SJSA1 (cell line): ENCODE measurements around the gene ADIRF. TPM values are rescaled to one million over a fixed set of nuclear protein-coding genes. Genes with fewer than 3 reads are reported as not detected.
A peak's percentile ranks its signal among the peaks of the same experiment; 100 is the strongest.
"Not testable (repeated sequence)": the region's sequence is repeated elsewhere in the genome, so short reads cannot be mapped to it uniquely, and the experiment has no call there.

Experiments
- DNase-seq, 2 experiments: peaks; one replicate each; pipeline ENCODE4 v3.0.0-alpha.2; 2015 to 2020; ENCODE audit warnings: low spot score in 2 of 2, low read depth in 1 of 2
- H3K27ac ChIP-seq: fragments of 250-450 bp; sonication (Bioruptor Pico); 2 replicates; pipeline ENCODE4 v1.5.1; 2020; ENCODE audit warnings: mild to moderate bottlenecking, moderate library complexity
- H3K27me3 ChIP-seq: fragments of 250-450 bp; sonication (Bioruptor Pico); replicated peaks from 2 replicates; pipeline ENCODE4 v1.5.1; 2020; ENCODE audit warnings: mild to moderate bottlenecking, moderate library complexity
- H3K36me3 ChIP-seq: fragments of 250-450 bp; sonication (Bioruptor Pico); 2 replicates; pipeline ENCODE4 v1.5.1; 2020; ENCODE audit warnings: mild to moderate bottlenecking
- H3K4me1 ChIP-seq: fragments of 250-450 bp; sonication (Bioruptor Pico); replicated peaks from 2 replicates; pipeline ENCODE4 v1.6.1; 2021; ENCODE audit warnings: mild to moderate bottlenecking
- H3K4me3 ChIP-seq: fragments of 250-450 bp; sonication (Bioruptor Pico); 2 replicates; pipeline ENCODE4 v1.5.1; 2020; ENCODE audit warnings: mild to moderate bottlenecking
- H3K9me3 ChIP-seq: fragments of 250-450 bp; sonication (Bioruptor Pico); replicated peaks from 2 replicates; pipeline ENCODE4 v1.5.1; 2020; ENCODE audit warnings: mild to moderate bottlenecking
- total RNA-seq: library from RNA; depleted of rRNA; stranded (reverse); fragments of >200 nt; shearing (Covaris generic); gene quantifications from 2 replicates; pipeline ENCODE4 v1.2.3, GENCODE V29; 2014

Gene ADIRF
- total RNA-seq, 1 experiment from 2014 or later = not detected

GRCh38 chr10:86942441-86943315 lies 25.6 kb upstream of the ADIRF start:
- H3K27me3 ChIP-seq = no peaks in the 10 kb centered on the region
- peak in 1 of 2 experiments; percentile 36 for DNase-seq
- H3K36me3 ChIP-seq = no peaks in the 10 kb centered on the region

GRCh38 chr10:86943316-86944030 lies 24.8 kb upstream of the ADIRF start:
- peak in 1 of 2 experiments; percentile 35 for DNase-seq
- Histone ChIP-seq H3K36me3 (no peaks in the 10 kb centered on the region), H3K27ac (no peak overlapping the region), H3K27me3 (no peaks in the 10 kb centered on the region), H3K9me3 (no peaks in the 10 kb centered on the region), H3K4me3 (no peak overlapping the region), H3K4me1 (peaks cover 7% of the 10 kb centered on the region)

More at GRCh38 chr10:86942441-86943315, 25.6 kb upstream of the ADIRF start:
- no peak overlapping the region for H3K4me3 ChIP-seq
- no peaks in the 10 kb centered on the region for H3K9me3 ChIP-seq
- H3K4me1 ChIP-seq = peaks cover 7% of the 10 kb centered on the region
- no peak overlapping the region for H3K27ac ChIP-seq

DNA sequence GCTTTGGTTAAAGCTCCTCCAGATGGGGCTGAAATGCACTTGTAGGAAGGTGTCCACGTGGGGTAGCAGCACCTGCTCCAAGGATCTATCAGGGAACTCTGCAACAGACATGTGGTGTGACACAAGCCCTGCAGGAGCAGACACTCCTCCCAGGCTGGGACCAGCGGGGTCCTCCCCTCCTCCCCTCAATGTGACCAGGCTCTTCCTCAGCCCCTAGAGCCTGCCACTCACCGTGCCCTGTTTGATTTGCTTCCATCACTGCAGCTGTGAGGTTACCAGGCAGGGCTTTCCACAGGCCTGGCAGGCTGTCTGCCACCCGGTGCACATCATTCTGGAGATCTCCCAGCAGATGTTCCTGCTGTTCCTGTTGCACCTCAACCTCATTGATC lies 24.3 kb upstream of the ADIRF start:
- H3K4me1 ChIP-seq = peaks cover 5% of the 10 kb centered on the region
- DNase-seq = no peak
- H3K27me3 ChIP-seq = no peaks in the 10 kb centered on the region
- H3K27ac ChIP-seq = no peak overlapping the region
- H3K36me3 ChIP-seq = no peaks in the 10 kb centered on the region
- H3K4me3 ChIP-seq = no peak overlapping the region
- no peaks in the 10 kb centered on the region for H3K9me3 ChIP-seq

- DNase-seq = peak in 1 of 2 experiments; percentile 8
- no peaks in the 10 kb centered on the region for H3K36me3 ChIP-seq
- peaks cover 3% of the 10 kb centered on the region for H3K4me1 ChIP-seq
- H3K27ac ChIP-seq = no peak overlapping the region
- no peak overlapping the region for H3K4me3 ChIP-seq
- H3K27me3 ChIP-seq = no peaks in the 10 kb centered on the region
- no peaks in the 10 kb centered on the region for H3K9me3 ChIP-seq
Observed at GRCh38 chr10:86944471-86944870, 23.8 kb upstream of the ADIRF start.

GRCh38 chr10:86944907-86945306 lies 23.4 kb upstream of the ADIRF start:
- no peaks in the 10 kb centered on the region for H3K9me3 ChIP-seq
- no peak overlapping the region for H3K27ac ChIP-seq
- H3K4me3 ChIP-seq = no peak overlapping the region
- peak in 1 of 2 experiments; percentile 21 for DNase-seq
- H3K27me3 ChIP-seq = no peaks in the 10 kb centered on the region
- H3K4me1 ChIP-seq = no peaks in the 10 kb centered on the region; the same call in 1 of the 2 replicates
- no peaks in the 10 kb centered on the region for H3K36me3 ChIP-seq

DNA sequence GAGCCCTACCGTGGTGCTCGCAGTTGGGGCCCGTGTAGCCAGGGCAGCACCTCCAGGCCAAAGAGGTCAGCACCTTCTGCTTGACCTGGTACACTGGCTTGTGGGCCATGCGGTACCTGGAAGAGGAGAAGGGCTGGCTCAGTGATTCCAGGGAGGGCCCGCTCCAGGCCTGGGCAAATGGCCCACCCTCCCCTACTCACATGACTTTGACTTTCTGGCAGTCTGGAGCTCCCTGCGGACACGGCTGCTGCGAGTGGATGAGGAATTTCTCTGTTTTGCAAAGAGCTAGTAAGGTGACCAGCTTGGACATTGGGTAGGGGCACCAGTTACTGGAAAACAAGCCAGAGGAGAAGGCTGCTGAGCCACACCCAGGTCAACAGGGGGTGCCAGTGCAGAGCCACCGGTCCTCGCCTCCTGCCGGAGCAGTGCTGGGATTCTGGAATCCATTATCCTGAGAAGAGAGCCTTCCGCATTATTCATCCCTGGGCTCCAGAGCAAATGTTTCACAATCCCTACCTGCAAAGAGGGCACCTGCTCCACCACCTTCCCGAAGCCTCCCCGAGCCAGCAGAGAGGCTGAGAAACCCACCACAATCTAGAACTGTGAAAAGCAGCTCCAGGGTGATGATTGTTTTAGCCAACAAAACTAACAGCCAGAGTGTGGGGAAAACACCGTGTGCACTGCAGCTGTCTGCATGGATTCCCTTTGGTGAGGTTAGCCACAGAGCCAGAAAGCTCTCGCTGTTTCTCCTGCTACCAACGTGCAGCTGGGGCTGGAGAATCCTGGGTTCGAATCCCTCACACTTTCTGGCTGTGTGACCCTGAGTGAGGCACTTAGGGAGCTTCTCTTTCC lies 22.7 kb upstream of the ADIRF start:
- no peaks in the 10 kb centered on the region for H3K4me1 ChIP-seq
- no peaks in the 10 kb centered on the region for H3K36me3 ChIP-seq
- H3K27ac ChIP-seq = no peak overlapping the region
- peak in 1 of 2 experiments; percentile 40 for DNase-seq
- H3K4me3 ChIP-seq = no peak overlapping the region
- H3K27me3 ChIP-seq = no peaks in the 10 kb centered on the region
- no peaks in the 10 kb centered on the region for H3K9me3 ChIP-seq

DNA sequence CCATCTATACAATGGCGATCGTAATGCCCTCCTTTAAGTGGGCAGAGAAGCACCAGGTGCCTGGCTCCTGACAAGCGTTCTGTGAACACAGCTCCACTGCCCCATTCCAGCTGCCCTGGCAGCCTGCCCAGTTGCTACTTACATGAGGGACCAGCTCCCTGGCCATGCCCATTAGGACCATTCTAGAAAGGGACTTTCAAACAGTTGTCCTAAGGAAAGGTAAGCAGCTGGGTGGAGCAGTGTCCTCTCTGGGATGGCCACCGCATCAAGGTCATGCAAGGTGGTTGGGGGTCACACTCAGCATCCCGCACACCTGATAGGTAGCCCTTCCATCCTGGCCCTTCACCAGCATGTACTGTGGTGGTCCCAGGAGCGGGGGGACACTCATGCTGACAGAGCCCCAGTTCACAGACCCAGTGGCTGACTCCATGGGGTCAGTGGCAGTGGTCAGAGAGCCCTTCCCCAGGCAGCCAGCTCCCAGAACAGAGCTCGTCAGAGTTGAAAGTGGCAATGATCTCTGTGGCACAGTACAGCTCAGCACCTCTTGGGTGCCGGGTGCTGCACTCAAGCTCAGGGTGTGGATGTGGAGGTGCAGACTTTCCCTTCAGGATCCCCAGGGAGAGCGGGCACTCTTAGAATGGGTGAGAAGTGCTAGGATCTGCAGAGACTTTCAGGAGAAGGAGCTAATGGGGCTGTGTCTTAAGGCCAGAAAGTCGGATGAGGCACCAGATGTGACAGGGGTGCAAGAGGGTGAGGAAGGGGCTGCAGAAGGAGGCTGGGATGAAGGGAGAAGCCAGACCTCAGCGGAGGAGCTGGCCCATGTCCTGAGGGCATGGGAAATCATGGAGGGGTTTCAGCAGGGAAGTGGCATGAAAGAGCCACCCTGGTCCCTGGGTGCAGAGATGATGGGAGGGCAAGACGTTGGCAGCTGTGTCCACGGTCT lies 21.8 kb upstream of the ADIRF start:
- no peaks in the 10 kb centered on the region for H3K9me3 ChIP-seq
- H3K4me3 ChIP-seq = no peak overlapping the region
- no peak overlapping the region for H3K27ac ChIP-seq
- H3K27me3 ChIP-seq = no peaks in the 10 kb centered on the region
- no peaks in the 10 kb centered on the region for H3K4me1 ChIP-seq
- no peaks in the 10 kb centered on the region for H3K36me3 ChIP-seq
- peak in 1 of 2 experiments; percentile 44 for DNase-seq

- H3K27ac ChIP-seq, H3K4me1 ChIP-seq, H3K27me3 ChIP-seq, H3K36me3 ChIP-seq, H3K9me3 ChIP-seq, H3K4me3 ChIP-seq: not testable (repeated sequence)
- peak in 1 of 2 experiments; percentile 25 for DNase-seq
Observed at GRCh38 chr10:86947806-86948205, 20.5 kb upstream of the ADIRF start.

GRCh38 chr10:86950349-86950748 lies 17.9 kb upstream of the ADIRF start:
- no peaks in the 10 kb centered on the region for H3K27me3 ChIP-seq
- H3K27ac ChIP-seq = no peak overlapping the region
- H3K4me3 ChIP-seq = no peak overlapping the region
- DNase-seq = no peak
- H3K36me3 ChIP-seq = no peaks in the 10 kb centered on the region
- no peaks in the 10 kb centered on the region for H3K4me1 ChIP-seq
- no peaks in the 10 kb centered on the region for H3K9me3 ChIP-seq

- no peaks in the 10 kb centered on the region for H3K36me3 ChIP-seq
- no peak for DNase-seq
Observed at GRCh38 chr10:86951184-86951761, 17.0 kb upstream of the ADIRF start.

DNA sequence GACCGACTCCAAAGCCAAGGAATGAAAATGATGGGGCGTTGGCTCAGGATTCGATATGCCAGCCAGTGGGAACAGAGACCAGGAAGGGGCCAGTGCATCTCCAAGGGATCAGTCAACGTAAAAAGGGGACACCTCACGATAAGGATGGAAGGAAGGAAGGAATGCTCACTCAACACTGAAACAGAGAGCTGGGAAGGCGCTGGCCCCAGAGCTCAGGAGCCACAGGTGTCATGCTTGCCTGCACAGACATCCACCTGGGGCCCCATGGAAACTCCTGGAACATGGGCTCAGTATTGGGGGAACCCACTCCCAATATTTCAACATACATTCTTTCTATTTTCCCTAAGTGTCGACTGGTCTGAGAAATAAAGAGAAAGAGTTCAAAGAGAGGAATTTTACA lies 16.2 kb upstream of the ADIRF start:
- DNase-seq = no peak
- no peaks in the 10 kb centered on the region for H3K9me3 ChIP-seq
- no peaks in the 10 kb centered on the region for H3K36me3 ChIP-seq
- no peaks in the 10 kb centered on the region for H3K4me1 ChIP-seq
- no peak overlapping the region for H3K27ac ChIP-seq
- no peak overlapping the region for H3K4me3 ChIP-seq
- H3K27me3 ChIP-seq = no peaks in the 10 kb centered on the region

More at GRCh38 chr10:86951184-86951761, 17.0 kb upstream of the ADIRF start:
- Histone ChIP-seq H3K27ac (no peak overlapping the region), H3K27me3 (no peaks in the 10 kb centered on the region), H3K4me1 (no peaks in the 10 kb centered on the region), H3K9me3 (no peaks in the 10 kb centered on the region), H3K4me3 (no peak overlapping the region)

- not testable (repeated sequence) for H3K4me3 ChIP-seq, H3K9me3 ChIP-seq, H3K27ac ChIP-seq, H3K4me1 ChIP-seq, DNase-seq, H3K36me3 ChIP-seq, H3K27me3 ChIP-seq
Observed at GRCh38 chr10:86952697-86953096, 15.6 kb upstream of the ADIRF start.
